ENCODE data around the gene SLC25A48.

SLC25A48 gene

DNA sequence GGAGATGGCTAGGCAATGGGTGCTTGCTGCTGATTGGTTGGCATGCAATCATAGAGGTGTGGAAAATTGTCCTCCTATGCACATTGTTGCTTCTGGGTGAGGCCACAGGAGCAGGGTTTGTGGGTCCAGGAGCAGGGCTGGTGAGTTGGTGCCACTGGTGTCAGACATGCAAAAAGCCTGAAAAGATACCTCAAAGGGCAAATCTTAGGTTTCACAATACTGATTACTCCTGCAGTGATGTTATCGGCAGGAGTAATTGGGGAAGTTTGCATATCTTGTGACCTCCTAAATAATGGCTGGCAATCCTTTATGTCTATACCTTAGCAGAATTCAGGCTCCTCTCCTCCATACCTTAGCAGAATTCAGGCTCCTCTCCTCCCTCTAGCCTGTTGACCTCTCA, 25.2 kb downstream of the SLC25A48 start:
- peaks cover 2 to 4% of the 10 kb centered on the region in 2 donors for H3K9me3 ChIP-seq (ENCODE audit: control insufficient read depth in 2 of 2, low read length in 2 of 2)
- H3K27me3 ChIP-seq (ENCODE audit: control insufficient read depth in 1 of 2, insufficient read depth in 2 of 2, low read length in 2 of 2) = no peaks in the 10 kb centered on the region
- H3K36me3 ChIP-seq (ENCODE audit: control insufficient read depth in 2 of 2, insufficient read depth in 2 of 2, low read length in 2 of 2) = no peaks in the 10 kb centered on the region
- H3K9ac ChIP-seq (ENCODE audit: low read length in 2 of 2) = no peak overlapping the region
- H3K4me1 ChIP-seq (ENCODE audit: control insufficient read depth, insufficient read depth, low read length) = no peaks in the 10 kb centered on the region
- H3K4me3 ChIP-seq (ENCODE audit: low read length in 2 of 2) = no peak overlapping the region
- H3K27ac ChIP-seq (ENCODE audit: low read length) = no peak overlapping the region

DNA sequence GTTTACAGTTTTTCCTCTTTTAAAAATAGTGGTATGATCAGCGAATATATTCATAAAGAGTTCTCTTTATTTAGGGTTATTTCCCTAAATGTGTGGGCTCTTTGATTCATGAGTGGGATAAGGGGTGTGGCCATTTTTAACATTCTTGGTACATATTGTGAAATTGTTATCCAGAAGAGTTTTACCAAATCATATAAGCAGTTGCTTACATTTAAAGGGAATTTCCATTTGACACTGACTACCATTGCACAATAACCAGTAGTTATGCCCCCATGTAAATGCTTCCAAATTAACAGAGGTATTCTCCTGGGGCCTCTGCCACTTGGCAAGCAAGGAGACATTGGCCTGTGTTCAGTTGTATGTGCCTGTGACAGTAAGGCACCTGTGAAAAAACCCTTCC, 27.2 kb downstream of the SLC25A48 start:
- no peak overlapping the region for H3K4me3 ChIP-seq (ENCODE audit: low read length in 2 of 2)
- H3K27ac ChIP-seq (ENCODE audit: low read length) = no peak overlapping the region
- H3K4me1 ChIP-seq (ENCODE audit: control insufficient read depth, insufficient read depth, low read length) = no peaks in the 10 kb centered on the region
- H3K27me3 ChIP-seq (ENCODE audit: control insufficient read depth in 1 of 2, insufficient read depth in 2 of 2, low read length in 2 of 2) = no peaks in the 10 kb centered on the region
- H3K9me3 ChIP-seq (ENCODE audit: control insufficient read depth in 2 of 2, low read length in 2 of 2) = peaks cover 2 to 6% of the 10 kb centered on the region in 2 donors
- H3K9ac ChIP-seq (ENCODE audit: low read length in 2 of 2) = no peak overlapping the region
- H3K36me3 ChIP-seq (ENCODE audit: control insufficient read depth in 2 of 2, insufficient read depth in 2 of 2, low read length in 2 of 2) = no peaks in the 10 kb centered on the region

DNA sequence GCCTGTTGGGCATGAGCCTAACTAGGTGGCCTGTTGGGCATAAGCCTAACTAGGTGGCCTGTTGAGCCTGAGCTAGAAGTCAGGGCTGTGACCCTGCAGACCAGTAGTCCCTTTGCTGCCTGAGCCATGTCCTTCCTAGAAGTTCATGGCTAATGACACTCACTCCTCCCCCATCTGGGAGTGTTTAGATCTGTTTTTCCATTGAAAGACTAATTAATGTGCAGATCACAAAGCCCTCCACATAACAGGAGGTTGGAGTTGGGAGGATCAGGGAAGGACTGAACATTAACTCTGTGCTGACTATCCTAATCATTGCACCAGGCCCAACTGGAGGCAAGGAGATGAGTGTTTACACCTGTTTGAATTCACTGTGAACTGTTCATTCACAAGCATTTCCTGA, 27.6 kb downstream of the SLC25A48 start:
- Histone ChIP-seq H3K4me3 (ENCODE audit: low read length in 2 of 2) (no peak overlapping the region), H3K36me3 (ENCODE audit: control insufficient read depth in 2 of 2, insufficient read depth in 2 of 2, low read length in 2 of 2) (no peaks in the 10 kb centered on the region), H3K9ac (ENCODE audit: low read length in 2 of 2) (no peak overlapping the region), H3K27me3 (ENCODE audit: control insufficient read depth in 1 of 2, insufficient read depth in 2 of 2, low read length in 2 of 2) (no peaks in the 10 kb centered on the region), H3K9me3 (ENCODE audit: control insufficient read depth in 2 of 2, low read length in 2 of 2) (peaks cover 2 to 6% of the 10 kb centered on the region in 2 donors), H3K27ac (ENCODE audit: low read length) (no peak overlapping the region), H3K4me1 (ENCODE audit: control insufficient read depth, insufficient read depth, low read length) (no peaks in the 10 kb centered on the region)

DNA sequence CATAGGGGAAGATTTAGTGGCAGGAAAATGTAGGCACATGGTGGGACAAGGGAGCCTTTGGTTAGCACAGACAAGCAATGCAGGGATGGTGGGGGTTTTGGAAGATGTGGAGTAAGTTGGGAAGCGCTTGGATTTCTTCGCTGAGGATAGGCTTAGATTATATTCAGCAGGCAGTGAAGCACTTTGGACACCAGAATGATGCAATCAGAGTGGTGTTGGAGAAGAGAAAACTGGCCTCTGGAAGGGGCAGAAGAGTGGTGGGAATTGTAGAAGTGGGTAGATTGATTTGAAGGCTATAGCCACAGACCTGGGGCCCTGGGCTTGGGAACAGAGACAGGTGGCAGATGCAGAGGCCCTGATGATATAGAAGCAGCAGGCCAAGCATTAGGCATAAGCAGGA, 28.3 kb downstream of the SLC25A48 start:
- Histone ChIP-seq H3K4me1 (ENCODE audit: control insufficient read depth, insufficient read depth, low read length) (no peaks in the 10 kb centered on the region), H3K27me3 (ENCODE audit: control insufficient read depth in 1 of 2, insufficient read depth in 2 of 2, low read length in 2 of 2) (no peaks in the 10 kb centered on the region), H3K9me3 (ENCODE audit: control insufficient read depth in 2 of 2, low read length in 2 of 2) (peaks cover 2 to 6% of the 10 kb centered on the region in 2 donors), H3K27ac (ENCODE audit: low read length) (no peak overlapping the region), H3K36me3 (ENCODE audit: control insufficient read depth in 2 of 2, insufficient read depth in 2 of 2, low read length in 2 of 2) (no peaks in the 10 kb centered on the region), H3K9ac (ENCODE audit: low read length in 2 of 2) (no peak overlapping the region), H3K4me3 (ENCODE audit: low read length in 2 of 2) (no peak overlapping the region)

DNA sequence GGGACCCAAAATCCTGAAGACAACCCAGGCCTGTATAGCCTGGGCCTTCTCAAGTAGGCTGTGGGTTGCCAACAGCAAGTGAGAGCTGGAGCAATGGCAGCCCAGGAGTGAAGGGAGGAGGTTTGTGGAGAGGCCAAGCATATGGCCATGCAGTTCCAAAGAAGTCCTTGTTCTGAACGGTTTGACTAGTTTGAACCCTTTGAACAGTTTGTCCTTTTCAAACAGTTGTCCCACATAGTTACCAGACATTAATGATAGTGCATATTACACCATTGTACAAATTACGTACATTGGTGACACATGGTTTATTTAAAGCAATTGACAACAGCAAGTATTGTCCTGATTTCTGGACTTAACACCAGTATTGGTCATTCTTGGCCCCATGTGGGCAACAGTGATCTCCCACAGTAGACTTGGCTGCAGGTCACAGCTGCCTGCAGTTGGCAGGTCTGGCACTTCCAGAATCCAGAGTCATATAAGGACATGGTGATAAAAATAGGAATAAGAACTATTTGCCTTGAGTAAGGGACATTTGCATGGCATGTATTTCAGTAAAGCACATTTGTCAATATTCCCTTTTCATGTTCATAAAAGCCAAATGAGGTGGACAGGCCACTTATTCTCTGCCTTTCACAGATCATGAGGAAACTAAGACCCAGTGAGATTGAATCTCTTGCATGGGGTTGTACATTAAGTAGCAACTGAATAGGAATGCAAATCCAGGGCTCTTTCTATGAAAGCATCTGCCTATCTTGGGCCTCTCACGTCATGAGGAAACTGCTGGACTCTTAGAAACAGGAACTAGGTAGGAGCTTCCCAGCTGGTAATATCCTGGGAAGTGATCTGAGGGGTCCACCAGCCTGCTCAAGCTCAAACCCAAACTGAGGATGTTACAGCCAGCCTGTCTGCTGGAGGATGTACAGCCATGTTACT, 30.3 kb downstream of the SLC25A48 start:
- peaks cover 2 to 6% of the 10 kb centered on the region in 2 donors for H3K9me3 ChIP-seq (ENCODE audit: control insufficient read depth in 2 of 2, low read length in 2 of 2)
- no peaks in the 10 kb centered on the region for H3K27me3 ChIP-seq (ENCODE audit: control insufficient read depth in 1 of 2, insufficient read depth in 2 of 2, low read length in 2 of 2)
- no peaks in the 10 kb centered on the region for H3K36me3 ChIP-seq (ENCODE audit: control insufficient read depth in 2 of 2, insufficient read depth in 2 of 2, low read length in 2 of 2)
- no peaks in the 10 kb centered on the region for H3K4me1 ChIP-seq (ENCODE audit: control insufficient read depth, insufficient read depth, low read length)
- no peak overlapping the region for H3K9ac ChIP-seq (ENCODE audit: low read length in 2 of 2)
- no peak overlapping the region for H3K27ac ChIP-seq (ENCODE audit: low read length)
- H3K4me3 ChIP-seq (ENCODE audit: low read length in 2 of 2) = no peak overlapping the region

DNA sequence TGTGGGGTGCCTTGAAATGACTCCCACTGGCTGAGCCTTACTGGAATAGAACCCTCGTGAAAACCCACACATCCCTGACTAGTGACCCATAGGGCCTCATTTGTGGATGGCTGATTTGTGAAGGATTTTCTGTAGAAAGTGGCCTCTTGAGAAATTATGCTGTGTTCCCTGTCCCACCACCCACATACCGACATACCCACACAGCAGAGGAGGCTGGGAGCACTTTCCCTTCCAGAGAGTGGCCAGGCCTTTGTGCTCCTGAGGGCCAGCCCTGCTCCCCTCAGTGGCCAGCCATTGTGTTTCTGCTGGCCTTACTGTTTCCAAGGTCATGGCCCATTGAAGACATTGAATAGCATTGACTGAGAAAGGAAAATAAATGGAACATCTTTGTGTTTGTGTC, 31.6 kb downstream of the SLC25A48 start:
- H3K36me3 ChIP-seq (ENCODE audit: control insufficient read depth in 2 of 2, insufficient read depth in 2 of 2, low read length in 2 of 2) = no peaks in the 10 kb centered on the region
- H3K9ac ChIP-seq (ENCODE audit: low read length in 2 of 2) = no peak overlapping the region
- H3K27ac ChIP-seq (ENCODE audit: low read length) = no peak overlapping the region
- H3K9me3 ChIP-seq (ENCODE audit: control insufficient read depth in 2 of 2, low read length in 2 of 2) = peaks cover 2 to 6% of the 10 kb centered on the region in 2 donors
- H3K4me3 ChIP-seq (ENCODE audit: low read length in 2 of 2) = no peak overlapping the region
- no peaks in the 10 kb centered on the region for H3K27me3 ChIP-seq (ENCODE audit: control insufficient read depth in 1 of 2, insufficient read depth in 2 of 2, low read length in 2 of 2)
- H3K4me1 ChIP-seq (ENCODE audit: control insufficient read depth, insufficient read depth, low read length) = no peaks in the 10 kb centered on the region

DNA sequence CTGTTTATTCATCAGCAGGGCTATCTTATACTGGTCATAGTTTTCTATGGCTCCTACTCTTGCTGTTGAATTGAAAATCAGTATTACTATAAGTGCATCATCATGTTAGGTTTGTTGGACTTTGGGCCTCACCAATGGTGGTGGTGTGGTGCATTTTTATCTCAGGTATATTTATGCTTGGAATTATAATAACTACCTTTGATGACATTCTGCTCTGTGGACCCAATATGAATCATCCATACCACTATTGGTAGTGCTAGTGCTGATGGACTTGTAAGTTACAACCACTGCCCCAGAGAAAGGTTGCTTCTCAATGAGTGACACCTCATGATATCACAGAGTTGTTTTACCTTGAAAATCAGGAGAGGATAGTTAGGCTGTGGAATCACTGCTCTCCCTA, 33.1 kb downstream of the SLC25A48 start:
- Histone ChIP-seq H3K9me3 (ENCODE audit: control insufficient read depth in 2 of 2, low read length in 2 of 2) (peaks cover 2 to 6% of the 10 kb centered on the region in 2 donors), H3K4me1 (ENCODE audit: control insufficient read depth, insufficient read depth, low read length) (no peaks in the 10 kb centered on the region), H3K27me3 (ENCODE audit: control insufficient read depth in 1 of 2, insufficient read depth in 2 of 2, low read length in 2 of 2) (no peaks in the 10 kb centered on the region), H3K36me3 (ENCODE audit: control insufficient read depth in 2 of 2, insufficient read depth in 2 of 2, low read length in 2 of 2) (no peaks in the 10 kb centered on the region), H3K9ac (ENCODE audit: low read length in 2 of 2) (no peak overlapping the region), H3K27ac (ENCODE audit: low read length) (no peak overlapping the region), H3K4me3 (ENCODE audit: low read length in 2 of 2) (no peak overlapping the region)

DNA sequence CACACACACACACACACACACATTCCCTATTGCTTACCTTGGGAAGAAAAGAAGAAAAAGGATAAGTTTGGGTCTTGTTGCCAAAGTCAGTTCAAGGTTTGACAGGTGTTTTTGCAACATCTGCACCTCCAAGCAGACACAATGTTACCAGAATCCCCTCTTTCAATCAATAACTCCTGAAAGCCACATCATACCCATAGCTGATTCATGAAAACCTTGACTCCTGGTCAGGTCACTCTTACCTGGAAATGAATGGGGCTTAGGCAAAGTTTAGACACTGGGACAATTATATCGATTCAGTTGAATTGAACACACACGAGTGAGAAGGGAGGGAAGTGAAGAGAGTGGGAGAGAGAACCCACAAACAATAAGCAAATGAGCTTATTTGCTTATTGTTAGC, 34.2 kb downstream of the SLC25A48 start:
- H3K4me1 ChIP-seq (ENCODE audit: control insufficient read depth, insufficient read depth, low read length) = no peaks in the 10 kb centered on the region
- no peaks in the 10 kb centered on the region for H3K36me3 ChIP-seq (ENCODE audit: control insufficient read depth in 2 of 2, insufficient read depth in 2 of 2, low read length in 2 of 2)
- H3K9me3 ChIP-seq (ENCODE audit: control insufficient read depth in 2 of 2, low read length in 2 of 2) = peaks cover 2 to 6% of the 10 kb centered on the region in 2 donors
- H3K4me3 ChIP-seq (ENCODE audit: low read length in 2 of 2) = no peak overlapping the region
- H3K9ac ChIP-seq (ENCODE audit: low read length in 2 of 2) = no peak overlapping the region
- no peak overlapping the region for H3K27ac ChIP-seq (ENCODE audit: low read length)
- H3K27me3 ChIP-seq (ENCODE audit: control insufficient read depth in 1 of 2, insufficient read depth in 2 of 2, low read length in 2 of 2) = no peaks in the 10 kb centered on the region

DNA sequence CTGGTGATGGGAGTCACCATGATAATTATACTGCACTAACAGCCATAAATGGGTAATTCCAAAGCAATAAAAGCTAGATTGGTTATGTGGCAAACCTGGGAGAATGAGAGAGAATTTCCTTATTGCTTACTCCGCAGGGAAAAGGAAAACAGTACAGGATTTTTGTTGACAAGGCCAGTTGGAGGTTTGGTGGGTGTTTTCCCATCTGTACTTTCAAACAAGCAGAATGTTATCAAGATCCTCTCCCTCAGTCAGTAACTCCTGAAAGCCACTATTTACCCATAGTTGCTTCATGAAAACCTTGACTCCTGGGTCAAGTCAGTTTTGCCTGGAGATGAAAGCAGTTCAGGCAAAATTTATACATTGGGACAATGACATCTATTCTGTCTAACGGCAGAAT, 34.8 kb downstream of the SLC25A48 start:
- Histone ChIP-seq H3K27ac (ENCODE audit: low read length) (no peak overlapping the region), H3K4me3 (ENCODE audit: low read length in 2 of 2) (no peak overlapping the region), H3K4me1 (ENCODE audit: control insufficient read depth, insufficient read depth, low read length) (no peaks in the 10 kb centered on the region), H3K36me3 (ENCODE audit: control insufficient read depth in 2 of 2, insufficient read depth in 2 of 2, low read length in 2 of 2) (no peaks in the 10 kb centered on the region), H3K27me3 (ENCODE audit: control insufficient read depth in 1 of 2, insufficient read depth in 2 of 2, low read length in 2 of 2) (no peaks in the 10 kb centered on the region), H3K9me3 (ENCODE audit: control insufficient read depth in 2 of 2, low read length in 2 of 2) (peaks cover 2 to 6% of the 10 kb centered on the region in 2 donors), H3K9ac (ENCODE audit: low read length in 2 of 2) (no peak overlapping the region)

DNA sequence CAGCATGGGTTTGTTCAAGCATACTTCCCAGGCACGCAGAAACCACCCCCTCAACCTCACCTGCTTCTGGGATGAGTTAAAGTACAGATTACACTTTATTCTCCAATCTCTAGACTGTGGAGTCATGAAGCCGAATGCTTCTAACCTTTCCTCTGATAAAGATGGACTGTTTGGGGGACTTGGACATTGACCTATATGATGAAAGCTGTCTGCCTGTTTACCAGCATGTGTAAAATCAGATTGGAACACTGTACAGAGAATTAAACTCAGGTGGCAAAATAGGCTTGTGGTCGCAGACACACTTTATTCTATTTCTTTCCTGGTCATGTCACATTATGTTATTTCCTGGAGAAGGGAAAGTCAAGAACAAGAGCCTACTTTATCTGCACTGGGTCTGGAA, 35.5 kb downstream of the SLC25A48 start:
- no peaks in the 10 kb centered on the region for H3K36me3 ChIP-seq (ENCODE audit: control insufficient read depth in 2 of 2, insufficient read depth in 2 of 2, low read length in 2 of 2)
- H3K9me3 ChIP-seq (ENCODE audit: control insufficient read depth in 2 of 2, low read length in 2 of 2) = no peaks in the 10 kb centered on the region
- no peak overlapping the region for H3K4me3 ChIP-seq (ENCODE audit: low read length in 2 of 2)
- H3K9ac ChIP-seq (ENCODE audit: low read length in 2 of 2) = no peak overlapping the region
- no peaks in the 10 kb centered on the region for H3K4me1 ChIP-seq (ENCODE audit: control insufficient read depth, insufficient read depth, low read length)
- no peaks in the 10 kb centered on the region for H3K27me3 ChIP-seq (ENCODE audit: control insufficient read depth in 1 of 2, insufficient read depth in 2 of 2, low read length in 2 of 2)
- no peak overlapping the region for H3K27ac ChIP-seq (ENCODE audit: low read length)

DNA sequence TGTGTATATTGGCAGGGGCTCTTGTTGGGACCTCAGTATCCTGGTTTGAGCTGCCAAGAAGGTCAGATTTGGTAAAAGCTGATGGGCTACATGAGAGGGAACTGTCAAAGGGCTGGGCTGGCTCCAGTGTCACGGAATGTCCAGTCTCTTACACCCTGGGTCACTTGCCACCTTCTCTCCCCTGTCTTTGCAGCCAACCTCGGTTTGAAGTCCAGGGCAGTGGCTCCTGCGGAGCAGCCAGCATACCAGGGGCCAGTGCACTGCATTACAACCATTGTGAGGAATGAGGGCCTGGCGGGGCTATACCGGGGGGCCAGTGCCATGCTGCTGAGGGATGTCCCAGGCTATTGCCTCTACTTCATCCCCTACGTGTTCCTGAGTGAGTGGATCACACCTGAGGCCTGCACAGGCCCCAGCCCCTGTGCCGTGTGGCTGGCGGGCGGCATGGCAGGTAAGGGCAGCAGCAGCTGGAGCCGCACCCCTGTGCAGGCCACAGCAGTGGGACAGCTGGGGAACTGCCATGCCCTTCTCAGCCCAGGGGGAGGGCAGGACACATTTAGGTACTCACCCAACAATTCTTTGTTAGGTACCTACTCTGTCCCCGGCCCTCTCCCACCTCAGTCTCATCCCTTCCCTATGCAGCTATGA, 36.9 kb downstream of the SLC25A48 start:
- H3K36me3 ChIP-seq (ENCODE audit: control insufficient read depth in 2 of 2, insufficient read depth in 2 of 2, low read length in 2 of 2) = no peaks in the 10 kb centered on the region
- H3K4me1 ChIP-seq (ENCODE audit: control insufficient read depth, insufficient read depth, low read length) = no peaks in the 10 kb centered on the region
- H3K27me3 ChIP-seq (ENCODE audit: control insufficient read depth in 1 of 2, insufficient read depth in 2 of 2, low read length in 2 of 2) = no peaks in the 10 kb centered on the region
- no peak overlapping the region for H3K9ac ChIP-seq (ENCODE audit: low read length in 2 of 2)
- no peak overlapping the region for H3K27ac ChIP-seq (ENCODE audit: low read length)
- H3K9me3 ChIP-seq (ENCODE audit: control insufficient read depth in 2 of 2, low read length in 2 of 2) = no peaks in the 10 kb centered on the region
- H3K4me3 ChIP-seq (ENCODE audit: low read length in 2 of 2) = no peak overlapping the region

Measured in stomach smooth muscle (tissue), 2 donors.